Measurements from ENCODE around the gene IMMP1L. TPM values are rescaled to one million over a fixed set of nuclear protein-coding genes. Genes with fewer than 3 reads are reported as not detected.

Gene IMMP1L
- total and polyA plus RNA-seq, 11 donors, result 6.9 to 69.0 (median 25.3) TPM

DNA sequence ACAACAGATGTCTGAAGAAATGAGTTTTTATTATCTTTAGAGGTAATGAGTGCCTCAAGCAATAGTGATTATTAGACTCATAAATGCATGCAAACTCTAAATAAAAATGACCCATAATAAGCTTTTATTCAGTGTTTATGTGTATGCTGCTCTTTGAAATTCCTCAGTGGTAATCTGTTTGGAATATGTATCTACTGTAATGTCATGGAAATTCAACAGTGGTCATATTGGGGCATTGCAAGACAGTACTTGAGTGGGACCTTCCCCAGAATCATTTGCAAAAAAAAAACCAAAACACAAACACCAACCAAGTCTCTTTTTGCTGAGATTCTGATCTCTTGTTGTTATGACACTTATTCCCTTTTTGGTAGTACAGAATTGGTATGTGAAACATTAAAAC lies 104.8 kb downstream of the IMMP1L start:
- DNase-seq, result no peak
- H3K4me1 ChIP-seq, result peaks cover 0 to 12% (median 0%) of the 10 kb centered on the region in 12 donors
- H3K27ac ChIP-seq, result no peak overlapping the region
- ATAC-seq, result no peak
- H3K9me3 ChIP-seq, result peaks cover 0 to 12% (median 0%) of the 10 kb centered on the region in 12 donors
- intact Hi-C loops (cut with DNase I), result no loop called here
- H3K4me3 ChIP-seq, result no peak overlapping the region
- H3K36me3 ChIP-seq, result peaks cover 0 to 6% (median 0%) of the 10 kb centered on the region in 9 donors
- no peak for TF ChIP-seq POLR2A (IDR thresholded peaks at IDR 0.05)
- TF ChIP-seq, protein P1, sequence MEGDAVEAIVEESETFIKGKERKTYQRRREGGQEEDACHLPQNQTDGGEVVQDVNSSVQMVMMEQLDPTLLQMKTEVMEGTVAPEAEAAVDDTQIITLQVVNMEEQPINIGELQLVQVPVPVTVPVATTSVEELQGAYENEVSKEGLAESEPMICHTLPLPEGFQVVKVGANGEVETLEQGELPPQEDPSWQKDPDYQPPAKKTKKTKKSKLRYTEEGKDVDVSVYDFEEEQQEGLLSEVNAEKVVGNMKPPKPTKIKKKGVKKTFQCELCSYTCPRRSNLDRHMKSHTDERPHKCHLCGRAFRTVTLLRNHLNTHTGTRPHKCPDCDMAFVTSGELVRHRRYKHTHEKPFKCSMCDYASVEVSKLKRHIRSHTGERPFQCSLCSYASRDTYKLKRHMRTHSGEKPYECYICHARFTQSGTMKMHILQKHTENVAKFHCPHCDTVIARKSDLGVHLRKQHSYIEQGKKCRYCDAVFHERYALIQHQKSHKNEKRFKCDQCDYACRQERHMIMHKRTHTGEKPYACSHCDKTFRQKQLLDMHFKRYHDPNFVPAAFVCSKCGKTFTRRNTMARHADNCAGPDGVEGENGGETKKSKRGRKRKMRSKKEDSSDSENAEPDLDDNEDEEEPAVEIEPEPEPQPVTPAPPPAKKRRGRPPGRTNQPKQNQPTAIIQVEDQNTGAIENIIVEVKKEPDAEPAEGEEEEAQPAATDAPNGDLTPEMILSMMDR (IDR thresholded peaks at IDR 0.05), result peak in 1 of 12 donors; percentile 15
- H3K27me3 ChIP-seq, result no peaks in the 10 kb centered on the region

DNA sequence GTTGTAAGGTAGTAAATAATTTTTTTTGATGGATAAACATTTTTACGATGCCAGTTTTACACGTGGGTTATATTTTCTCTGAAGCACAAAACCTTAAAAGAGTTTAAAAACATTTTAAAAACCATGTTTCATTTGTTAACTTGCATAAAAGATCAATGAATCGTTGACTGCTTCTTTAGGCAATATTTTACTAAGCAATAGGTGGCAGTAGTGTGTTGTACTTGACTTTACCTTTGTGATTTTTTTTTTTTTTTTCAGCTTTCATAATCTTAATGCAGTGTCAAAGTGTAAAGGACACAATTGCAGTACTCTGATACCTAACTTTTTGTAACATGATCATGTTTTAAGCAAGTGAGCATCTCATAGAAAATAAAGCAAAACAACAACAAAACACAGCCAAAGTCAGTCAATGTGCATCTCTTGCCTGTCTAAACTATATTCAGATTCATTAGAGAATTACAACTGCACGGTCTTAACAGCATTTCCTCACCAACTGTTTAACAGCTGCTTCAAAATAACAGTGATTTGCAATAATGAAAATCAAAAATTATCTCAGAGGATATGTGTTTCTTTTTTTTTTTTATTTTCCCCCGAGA lies 112.1 kb downstream of the IMMP1L start:
- Histone ChIP-seq H3K4me1 (no peaks in the 10 kb centered on the region), H3K27me3 (no peaks in the 10 kb centered on the region), H3K36me3 (peaks cover 0 to 8% (median 0%) of the 10 kb centered on the region in 9 donors), H3K27ac (no peak overlapping the region), H3K9me3 (peaks cover 0 to 30% (median 3%) of the 10 kb centered on the region in 12 donors), H3K4me3 (no peak overlapping the region)
- no peak for ATAC-seq
- TF ChIP-seq, protein P1 (IDR thresholded peaks at IDR 0.05), result peak; percentile 36 to 69 (median 58)
- no peak for TF ChIP-seq POLR2A (IDR thresholded peaks at IDR 0.05)
- WGBS, 4 donors, result 50 to 53% (median 53%) methylated on average over 5 of the region's 5 CpGs
- intact Hi-C loops (cut with DNase I), result loop anchor here (2.0 to 10.0 kb wide), 9 partner anchors 87 to 777 kb away; no protein-coding TSS in a partner anchor
- DNase-seq, result no peak

DNA sequence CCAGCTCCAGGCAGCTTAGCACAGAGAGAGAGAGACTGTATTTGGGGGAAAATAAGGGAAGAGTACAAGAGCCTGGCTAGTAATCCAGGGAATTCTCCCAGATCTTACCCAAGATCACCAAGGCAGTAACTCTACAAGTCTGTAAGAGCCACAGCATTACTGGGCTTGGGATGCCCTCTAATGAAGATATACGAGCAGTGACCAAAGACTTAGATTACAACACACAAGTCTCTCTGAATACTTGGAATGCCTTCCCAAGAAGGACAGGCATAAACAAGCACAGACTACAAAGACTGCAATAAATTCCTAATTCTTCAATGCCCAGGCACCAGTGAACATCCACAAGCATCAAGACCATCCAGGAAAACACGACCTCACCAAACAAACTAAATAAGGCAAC lies 122.0 kb downstream of the IMMP1L start:
- Histone ChIP-seq H3K36me3 (no peaks in the 10 kb centered on the region), H3K27ac (no peak overlapping the region), H3K4me1 (peaks cover 0 to 4% (median 0%) of the 10 kb centered on the region in 12 donors), H3K9me3 (peaks cover 0 to 4% (median 0%) of the 10 kb centered on the region in 12 donors), H3K4me3 (no peak overlapping the region), H3K27me3 (no peaks in the 10 kb centered on the region)
- WGBS, 4 donors, result 80 to 93% (median 91%) methylated on average over 2 of the region's 2 CpGs
- DNase-seq, result no peak
- intact Hi-C loops (cut with DNase I), result loop anchor here in 1 of 10 donors (10.0 kb wide), 1 partner anchor 63 kb away; no protein-coding TSS in a partner anchor
- TF ChIP-seq, protein P1 (IDR thresholded peaks at IDR 0.05), result no peak
- TF ChIP-seq POLR2A (IDR thresholded peaks at IDR 0.05), result no peak
- ATAC-seq, result no peak

DNA sequence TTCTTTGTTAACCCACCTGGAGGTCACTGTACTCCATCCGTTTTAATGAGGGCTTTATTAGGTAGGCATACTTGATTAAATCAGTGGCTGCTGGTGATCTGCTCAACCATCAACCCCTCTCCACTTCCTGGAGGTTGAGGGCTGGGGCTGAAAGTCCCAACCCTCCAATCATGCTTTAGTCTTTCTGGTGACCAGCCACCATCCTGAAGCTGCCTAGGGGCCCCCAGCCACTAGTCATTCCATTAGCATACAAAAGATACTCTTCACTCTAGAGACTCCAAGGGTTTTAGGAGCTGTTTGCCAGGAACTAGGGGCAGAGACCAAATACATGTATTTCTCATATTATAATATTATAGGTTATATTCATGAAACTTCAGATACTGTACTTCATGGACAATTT lies 126.3 kb downstream of the IMMP1L start:
- TF ChIP-seq, protein P1 (IDR thresholded peaks at IDR 0.05), result no peak
- no peak for TF ChIP-seq POLR2A (IDR thresholded peaks at IDR 0.05)
- no peak for ATAC-seq
- H3K27ac ChIP-seq, result no peak overlapping the region
- no peaks in the 10 kb centered on the region for H3K36me3 ChIP-seq
- H3K4me3 ChIP-seq, result no peak overlapping the region
- no peaks in the 10 kb centered on the region for H3K9me3 ChIP-seq
- no peaks in the 10 kb centered on the region for H3K27me3 ChIP-seq
- peaks cover 0 to 4% (median 0%) of the 10 kb centered on the region in 12 donors for H3K4me1 ChIP-seq
- 79 to 92% (median 86%) methylated on average over 1 of the region's 1 CpG for WGBS, 4 donors
- DNase-seq, result no peak
- intact Hi-C loops (cut with DNase I), result loop anchor here in 1 of 10 donors (10.0 kb wide), 1 partner anchor 58 kb away; no protein-coding TSS in a partner anchor

Other genes with a start within 250 kb of the IMMP1L start
- gene DCDC1, start 139.9 kb downstream of the IMMP1L start, total RNA-seq, result 1 to 10 TPM in 1 of 9 donors, under 1 TPM in 2, not detected in 6; 0.07 to 1.0 (median 0.16) TPM
- under 1 TPM in 1 of 2 donors, not detected in 1; 0.08 TPM for gene DCDC1, start 139.9 kb downstream of the IMMP1L start, polyA plus RNA-seq
- 10 to 100 TPM; 11.2 to 18.0 (median 17.1) TPM for gene DNAJC24, start 139.8 kb downstream of the IMMP1L start, total RNA-seq
- gene DNAJC24, start 139.8 kb downstream of the IMMP1L start, polyA plus RNA-seq, result 10 to 100 TPM in 1 of 2 donors, 1 to 10 TPM in 1; 4.5 to 14.8 TPM
- 10 to 100 TPM; 11.6 to 20.7 (median 15.1) TPM for gene ELP4, start 145 bp upstream of the IMMP1L start, total RNA-seq
- 10 to 100 TPM in 1 of 2 donors, 1 to 10 TPM in 1; 8.5 to 11.0 TPM for gene ELP4, start 145 bp upstream of the IMMP1L start, polyA plus RNA-seq

Data from heart left ventricle (tissue), 16 donors.